GM23248 (cell line): Measurements from ENCODE around the gene ANKH. TPM values are rescaled to one million over a fixed set of nuclear protein-coding genes. Genes with fewer than 3 reads are reported as not detected.

Experiments used
- DNase-seq: peaks from one replicate; pipeline ENCODE4 v3.0.0-alpha.2; 2015
- H2AFZ ChIP-seq: fragments of 200-600 bp; sonication (generic); 2 replicates; pipeline ENCODE4 v1.6.1; 2016; ENCODE audit warnings: antibody characterized with exemption
- H3F3A ChIP-seq: fragments of 200-600 bp; sonication (generic); 2 replicates; pipeline ENCODE4 v1.6.1; 2016; ENCODE audit warnings: mild to moderate bottlenecking, antibody characterized with exemption, mixed run types; ENCODE audit not compliant: insufficient read depth
- H3K27ac ChIP-seq: fragments of 200-600 bp; sonication (generic); 2 replicates; pipeline ENCODE4 v1.5.1; 2016; ENCODE audit warnings: mild to moderate bottlenecking
- H3K27me3 ChIP-seq: fragments of 200-600 bp; sonication (generic); replicated peaks from 2 replicates; pipeline ENCODE4 v1.6.1; 2016; ENCODE audit warnings: mild to moderate bottlenecking; ENCODE audit not compliant: insufficient read depth
- H3K36me3 ChIP-seq: fragments of 200-600 bp; sonication (generic); 2 replicates; pipeline ENCODE4 v1.6.1; 2016; ENCODE audit warnings: low read depth, mild to moderate bottlenecking
- H3K4me1 ChIP-seq: fragments of 200-600 bp; sonication (generic); 2 replicates; pipeline ENCODE4 v1.6.1; 2016; ENCODE audit warnings: mild to moderate bottlenecking; ENCODE audit not compliant: insufficient read depth
- H3K4me2 ChIP-seq: fragments of 200-600 bp; sonication (generic); one replicate; pipeline ENCODE4 v1.6.1; 2016; ENCODE audit warnings: mild to moderate bottlenecking; ENCODE audit not compliant: unreplicated experiment
- H3K4me3 ChIP-seq: fragments of 200-600 bp; sonication (generic); 2 replicates; pipeline ENCODE4 v1.5.1; 2016; ENCODE audit warnings: mild to moderate bottlenecking
- H3K79me2 ChIP-seq: fragments of 200-600 bp; sonication (generic); 2 replicates; pipeline ENCODE4 v1.6.1; 2016; ENCODE audit warnings: mild to moderate bottlenecking; ENCODE audit not compliant: insufficient read depth
- H3K9ac ChIP-seq: fragments of 200-600 bp; sonication (generic); 2 replicates; pipeline ENCODE4 v1.6.1; 2016; ENCODE audit warnings: mild to moderate bottlenecking
- H3K9me2 ChIP-seq: fragments of 200-600 bp; sonication (generic); 2 replicates; pipeline ENCODE4 v1.6.1; 2016; ENCODE audit warnings: mixed run types, mild to moderate bottlenecking, moderate library complexity; ENCODE audit not compliant: insufficient read depth
- H3K9me3 ChIP-seq: fragments of 200-600 bp; sonication (generic); one replicate; pipeline ENCODE4 v1.6.1; 2017; ENCODE audit warnings: low read depth
- H4K20me1 ChIP-seq: fragments of 200-600 bp; sonication (generic); 2 replicates; pipeline ENCODE4 v1.6.0; 2016; ENCODE audit not compliant: insufficient read depth
- EZH2 ChIP-seq: fragments of 200-600 bp; sonication (generic); IDR thresholded peaks from 2 replicates; pipeline ENCODE4 v1.6.1; 2018; ENCODE audit warnings: antibody characterized with exemption, mild to moderate bottlenecking; ENCODE audit not compliant: insufficient read depth, poor library complexity, severe bottlenecking
- EZH2phosphoT487 ChIP-seq: fragments of 200-600 bp; sonication (generic); IDR thresholded peaks from 2 replicates; pipeline ENCODE4 v1.6.1; 2018; ENCODE audit warnings: antibody characterized with exemption, moderate library complexity, mild to moderate bottlenecking, low read depth; ENCODE audit not compliant: insufficient read depth
- WGBS, 2 experiments: methylation state at CpG; one replicate each; pipeline ENCODE4 v1.1.6; 2015 to 2017; ENCODE audit warnings: low lambda C conversion rate in 2 of 2, low coverage in 1 of 2; ENCODE audit errors: missing lambda C conversion rate in 2 of 2; 5-methylcytosine and 5-hydroxymethylcytosine counted together
- in situ Hi-C: fragments of 300-500 bp; cut with MboI; formaldehyde crosslinking; loops from 2 replicates; pipeline ENCODE4 v1.15.0; 2020
- polyA plus RNA-seq: library from polyadenylated mRNA; unstranded; fragments of >200 nt; fragmentation: Nextera tagmentation; extraction: Ambion mirVana; gene quantifications from 2 replicates; pipeline ENCODE4 v1.2.1, GENCODE V29; 2016
- total RNA-seq: library from RNA; depleted of rRNA; stranded (reverse); fragments of >200 nt; shearing (Covaris generic); gene quantifications from 2 replicates; pipeline ENCODE4 v1.2.3, GENCODE V29; 2014

ANKH gene
- total and polyA plus RNA-seq, 2 experiments from 2014 or later, result 45.9 to 47.6 TPM

GRCh38 chr5:14766584-14766983 is 105.0 kb downstream of the ANKH start:
- DNase-seq, result no peak
- no peaks in the 10 kb centered on the region for H3K9me3 ChIP-seq
- no peaks in the 10 kb centered on the region for H3K27me3 ChIP-seq
- H3K4me2 ChIP-seq, result no peak overlapping the region
- no peak overlapping the region for H3K4me3 ChIP-seq
- H3K36me3 ChIP-seq, result no peaks in the 10 kb centered on the region
- no peaks in the 10 kb centered on the region for H4K20me1 ChIP-seq
- no peak overlapping the region for H3K9ac ChIP-seq
- 92 to 95% methylated on average over 1 of the region's 1 CpG for WGBS, 2 experiments
- no peak overlapping the region for H2AFZ ChIP-seq
- TF ChIP-seq EZH2 (no peak), EZH2phosphoT487 (no peak)
- no peaks in the 10 kb centered on the region for H3K4me1 ChIP-seq
- H3K9me2 ChIP-seq, result no peaks in the 10 kb centered on the region
- in situ Hi-C loops, result no loop called here
- no peaks in the 10 kb centered on the region for H3F3A ChIP-seq
- H3K27ac ChIP-seq, result no peak overlapping the region
- H3K79me2 ChIP-seq, result peaks cover 18% of the 10 kb centered on the region; the same call in 1 of the 2 replicates

GRCh38 chr5:14765587-14765986 is 106.0 kb downstream of the ANKH start:
- H3F3A ChIP-seq, result no peaks in the 10 kb centered on the region
- no peaks in the 10 kb centered on the region for H4K20me1 ChIP-seq
- H3K27me3 ChIP-seq, result no peaks in the 10 kb centered on the region
- TF ChIP-seq EZH2 (no peak), EZH2phosphoT487 (no peak)
- H3K4me1 ChIP-seq, result no peaks in the 10 kb centered on the region
- no peak for DNase-seq
- H3K79me2 ChIP-seq, result peaks cover 10% of the 10 kb centered on the region; the same call in 1 of the 2 replicates
- H3K27ac ChIP-seq, result no peak overlapping the region
- H3K9me2 ChIP-seq, result no peaks in the 10 kb centered on the region
- H3K36me3 ChIP-seq, result no peaks in the 10 kb centered on the region
- H2AFZ ChIP-seq, result no peak overlapping the region
- no peak overlapping the region for H3K4me2 ChIP-seq
- WGBS, 2 experiments, result 96 to 97% methylated on average over 3 of the region's 3 CpGs
- in situ Hi-C loops, result no loop called here
- H3K4me3 ChIP-seq, result no peak overlapping the region
- H3K9me3 ChIP-seq, result no peaks in the 10 kb centered on the region
- no peak overlapping the region for H3K9ac ChIP-seq

GRCh38 chr5:14762549-14763216 is 108.9 kb downstream of the ANKH start:
- Histone ChIP-seq H4K20me1 (no peaks in the 10 kb centered on the region), H3K27me3 (no peaks in the 10 kb centered on the region), H3K4me3 (no peak overlapping the region), H3K4me2 (no peak overlapping the region), H3K27ac (no peak overlapping the region), H3K9me3 (no peaks in the 10 kb centered on the region), H3K36me3 (no peaks in the 10 kb centered on the region), H3K79me2 (no peaks in the 10 kb centered on the region), H3F3A (no peaks in the 10 kb centered on the region), H3K9ac (no peak overlapping the region), H3K9me2 (no peaks in the 10 kb centered on the region), H3K4me1 (no peaks in the 10 kb centered on the region), H2AFZ (no peak overlapping the region)
- in situ Hi-C loops, result no loop called here
- TF ChIP-seq EZH2, result no peak
- TF ChIP-seq EZH2phosphoT487, result no peak
- no peak for DNase-seq
- WGBS, 2 experiments, result 98 to 100% methylated on average over 4 of the region's 4 CpGs

- no peak overlapping the region for H2AFZ ChIP-seq
- H3K4me1 ChIP-seq, result no peaks in the 10 kb centered on the region
- H3K9ac ChIP-seq, result no peak overlapping the region
- no peak overlapping the region for H3K4me2 ChIP-seq
- no peaks in the 10 kb centered on the region for H3K36me3 ChIP-seq
- no peaks in the 10 kb centered on the region for H3K9me3 ChIP-seq
- TF ChIP-seq EZH2 (no peak), EZH2phosphoT487 (no peak)
- H3K27me3 ChIP-seq, result no peaks in the 10 kb centered on the region
- WGBS, 2 experiments, result 42 to 49% methylated on average over 4 of the region's 4 CpGs
- no peaks in the 10 kb centered on the region for H3F3A ChIP-seq
- H3K27ac ChIP-seq, result no peak overlapping the region
- in situ Hi-C loops, result no loop called here
- DNase-seq, result no peak
- no peaks in the 10 kb centered on the region for H3K9me2 ChIP-seq
- no peaks in the 10 kb centered on the region for H3K79me2 ChIP-seq
- no peak overlapping the region for H3K4me3 ChIP-seq
- no peaks in the 10 kb centered on the region for H4K20me1 ChIP-seq
Observed at GRCh38 chr5:14760548-14761002, 111.0 kb downstream of the ANKH start.
